SW480 (cell line): ENCODE results near the gene DNAH6.

Experiments used
- DNase-seq: peaks from one replicate; pipeline ENCODE4 v3.0.0-alpha.2; 2016; ENCODE audit warnings: low spot score

The DNAH6 gene

DNA sequence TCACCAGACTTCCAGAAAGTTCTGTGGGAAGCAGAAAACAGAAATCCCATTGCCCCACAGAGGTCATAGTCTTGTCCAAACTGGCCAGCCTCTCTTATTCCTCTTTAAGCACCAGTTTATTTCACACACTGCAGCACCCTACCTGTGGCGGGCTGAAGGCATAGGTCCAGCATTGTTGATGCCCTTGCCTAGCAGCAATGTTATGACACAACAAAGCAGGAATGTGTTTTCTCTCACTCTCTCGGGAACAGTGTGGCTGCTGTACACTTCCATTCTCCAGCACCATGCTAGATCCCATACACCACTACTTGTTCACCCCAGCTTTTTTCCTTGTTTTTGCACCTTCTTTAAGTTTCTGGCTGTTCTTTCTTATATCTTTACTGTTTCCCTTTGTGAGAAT is 181.6 kb downstream of the DNAH6 start:
- peak; percentile 18 for DNase-seq

DNA sequence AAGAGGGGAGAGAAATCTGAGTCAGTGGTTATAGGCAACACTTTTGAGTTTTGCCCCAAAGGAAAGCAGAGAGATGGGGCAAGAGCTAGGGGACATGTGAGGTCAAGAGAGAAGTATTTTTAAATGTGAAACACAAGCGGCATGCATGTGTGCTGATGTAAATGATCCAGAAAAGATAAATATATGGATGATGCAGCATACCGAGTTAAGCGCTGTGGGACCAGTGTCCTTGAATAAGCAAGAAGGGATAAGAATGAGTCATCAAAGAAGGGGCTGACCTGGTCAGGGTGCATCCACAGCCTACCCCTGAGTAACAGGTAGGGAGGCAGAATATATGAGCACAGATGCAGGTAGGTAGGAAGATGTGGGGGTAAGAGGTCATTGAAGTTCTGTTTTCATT is 183.7 kb downstream of the DNAH6 start:
- DNase-seq, result no peak

DNA sequence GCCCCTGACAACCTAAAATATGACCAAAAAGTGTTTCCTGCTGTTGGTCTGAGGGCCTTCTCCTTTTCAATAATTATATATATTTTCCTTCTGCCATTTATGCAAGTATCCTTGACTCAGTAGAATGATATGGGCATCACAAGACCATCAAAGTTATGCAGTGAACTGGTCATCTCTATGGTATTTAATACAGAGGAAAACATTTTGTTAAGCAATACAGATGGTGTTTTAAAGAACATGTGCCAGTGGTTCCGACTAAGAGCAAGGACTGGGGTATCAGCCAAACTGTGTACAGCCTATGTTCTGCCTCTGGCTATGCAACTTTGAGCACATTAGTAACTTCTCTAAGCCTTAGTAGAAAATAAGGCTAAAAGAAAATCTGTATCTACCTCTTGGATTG is 185.6 kb downstream of the DNAH6 start:
- DNase-seq, result no peak

GRCh38 chr2:84702941-84703340 is 186.6 kb downstream of the DNAH6 start:
- no peak for DNase-seq

DNA sequence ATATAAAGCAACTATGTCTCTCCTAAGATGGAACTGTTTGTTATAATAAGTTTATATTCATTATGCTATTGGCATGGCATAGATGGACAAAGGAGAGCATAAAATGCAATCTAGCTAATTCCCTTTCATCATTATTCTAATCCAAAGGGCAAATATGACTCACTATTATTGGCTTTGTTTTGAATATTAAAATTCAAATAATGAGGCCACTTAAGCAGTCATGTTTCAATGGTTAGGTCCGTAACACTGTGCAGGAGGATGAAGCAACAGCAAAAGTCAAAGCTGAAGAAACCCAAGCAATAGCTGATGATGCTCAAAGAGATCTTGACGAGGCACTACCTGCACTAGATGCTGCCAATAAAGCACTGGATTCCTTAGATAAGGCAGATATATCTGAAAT is 187.5 kb downstream of the DNAH6 start:
- no peak for DNase-seq

GRCh38 chr2:84704505-84705244 is 188.4 kb downstream of the DNAH6 start:
- no peak for DNase-seq

- no peak for DNase-seq
Observed at GRCh38 chr2:84705858-84706257, 189.6 kb downstream of the DNAH6 start.

DNA sequence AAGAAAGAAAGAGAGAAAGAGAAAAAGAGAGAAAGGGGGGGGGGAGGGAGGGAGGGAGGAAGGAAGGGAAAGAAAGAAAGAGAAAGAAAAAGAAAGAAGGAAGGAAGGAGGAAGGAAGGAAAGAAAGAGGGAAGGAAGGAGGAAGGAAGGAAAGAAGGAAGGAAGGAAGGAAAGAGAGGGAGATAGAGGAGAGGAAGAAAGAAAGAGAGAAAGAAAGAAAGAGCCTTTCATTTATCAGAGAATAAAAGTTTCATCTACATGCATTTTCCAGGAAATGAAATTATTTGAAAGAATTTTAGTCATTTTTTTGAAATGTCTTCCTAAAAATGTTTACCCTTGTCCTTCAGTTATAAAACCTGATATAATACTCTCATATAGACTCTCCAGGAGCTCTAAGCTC is 192.1 kb downstream of the DNAH6 start:
- no peak for DNase-seq

GRCh38 chr2:84711651-84712050 is 195.4 kb downstream of the DNAH6 start:
- DNase-seq, result no peak

- DNase-seq, result no peak
Observed at GRCh38 chr2:84713441-84713840, 197.1 kb downstream of the DNAH6 start.

DNA sequence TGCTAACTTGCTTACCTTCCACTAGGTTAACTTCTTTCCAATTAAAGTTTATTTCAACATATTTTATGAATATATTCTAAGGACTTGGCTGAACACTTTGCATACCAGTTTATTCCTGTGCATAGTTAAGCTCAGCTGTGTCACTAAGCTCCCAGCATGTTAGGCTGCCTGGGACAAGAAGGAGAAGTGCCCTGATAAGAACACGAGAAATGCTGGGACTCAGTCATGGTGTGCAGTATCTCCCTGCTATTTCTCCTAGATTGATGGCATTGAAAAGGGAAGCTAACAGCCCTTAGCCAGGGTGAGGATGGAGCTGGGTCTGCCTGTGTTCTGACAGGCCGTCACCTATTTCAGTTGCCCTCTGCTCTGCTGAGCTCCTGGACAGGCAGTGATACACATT is 200.3 kb downstream of the DNAH6 start:
- DNase-seq, result no peak

DNA sequence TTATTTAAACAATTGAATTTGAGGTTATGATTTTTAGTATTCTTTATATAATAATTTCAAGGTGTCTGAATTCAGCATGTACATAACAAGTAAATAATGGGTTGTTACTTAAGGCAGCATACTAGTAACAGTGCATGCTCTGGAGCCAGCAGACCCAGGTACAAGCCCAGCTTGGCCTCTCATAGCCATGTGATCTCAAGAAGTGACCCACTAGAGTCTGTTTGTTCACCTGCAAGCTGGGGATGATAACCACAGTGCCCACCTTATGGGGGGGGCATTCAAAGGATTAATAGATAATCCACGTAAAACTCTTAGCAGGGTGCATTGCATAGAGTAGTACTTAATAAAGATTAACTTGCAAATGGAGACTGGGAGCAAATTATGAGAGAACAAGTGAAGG is 201.0 kb downstream of the DNAH6 start:
- DNase-seq, result no peak

DNA sequence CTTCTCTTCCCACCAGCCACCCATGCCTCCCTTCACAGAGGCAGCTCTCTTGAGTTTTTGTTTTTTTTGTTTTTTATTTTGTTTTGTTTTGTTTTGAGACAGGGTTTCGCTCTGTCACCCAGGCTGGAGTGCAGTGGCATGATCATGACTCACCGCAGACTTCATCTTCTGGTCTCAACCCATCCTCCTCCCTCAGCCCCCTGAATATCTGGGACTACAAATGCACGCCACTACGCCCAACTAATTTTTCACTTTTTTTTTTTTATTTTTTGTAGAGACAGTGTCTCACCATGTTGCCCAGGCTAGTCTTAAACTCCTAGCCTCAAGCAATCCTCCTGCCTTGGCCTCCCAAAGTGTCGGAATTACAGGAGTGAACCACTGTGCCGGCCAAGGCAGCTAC is 203.1 kb downstream of the DNAH6 start:
- no peak for DNase-seq

DNA sequence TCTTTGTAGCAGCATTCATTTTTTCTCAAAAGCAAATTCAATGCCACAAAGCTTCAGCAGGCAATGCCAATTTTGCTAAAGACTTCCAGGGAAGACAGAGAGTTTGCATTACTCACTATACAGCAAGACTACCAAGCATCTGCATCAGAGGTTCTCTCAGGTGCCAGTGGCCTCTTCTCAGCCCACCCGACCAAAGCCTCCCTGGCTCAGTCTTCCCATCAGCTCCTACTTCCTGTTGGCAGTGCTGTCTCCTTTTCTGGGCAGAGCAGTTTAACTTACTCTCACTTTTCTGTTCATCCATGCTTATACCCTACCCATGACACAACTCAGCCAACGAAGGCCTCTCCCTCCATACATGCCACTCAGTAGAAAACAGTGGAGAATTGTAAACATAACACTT is 207.5 kb downstream of the DNAH6 start:
- DNase-seq, result no peak

- no peak for DNase-seq
Observed at GRCh38 chr2:84725717-84726116, 209.4 kb downstream of the DNAH6 start.

- no peak for DNase-seq
Observed at GRCh38 chr2:84727315-84727714, 211.0 kb downstream of the DNAH6 start.

DNA sequence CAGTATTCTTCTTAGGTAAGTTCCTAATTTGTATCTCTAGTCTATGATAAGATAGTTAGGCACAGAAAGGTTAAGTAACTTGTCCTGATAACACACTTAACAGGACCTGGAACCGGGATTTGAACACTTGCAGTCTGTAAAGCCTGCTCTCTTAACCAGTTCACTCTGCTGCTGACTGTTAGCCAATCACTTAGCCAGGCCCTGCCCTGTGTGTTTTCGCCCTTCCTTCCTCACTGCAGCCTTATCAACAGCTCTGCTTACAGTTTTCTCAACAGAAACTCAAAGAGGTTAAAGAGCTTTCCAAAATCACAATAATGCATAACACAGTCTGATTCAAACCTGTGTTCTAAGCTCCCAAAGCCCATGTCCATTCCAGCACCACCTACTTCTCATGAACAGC is 212.9 kb downstream of the DNAH6 start:
- DNase-seq, result no peak

DNA sequence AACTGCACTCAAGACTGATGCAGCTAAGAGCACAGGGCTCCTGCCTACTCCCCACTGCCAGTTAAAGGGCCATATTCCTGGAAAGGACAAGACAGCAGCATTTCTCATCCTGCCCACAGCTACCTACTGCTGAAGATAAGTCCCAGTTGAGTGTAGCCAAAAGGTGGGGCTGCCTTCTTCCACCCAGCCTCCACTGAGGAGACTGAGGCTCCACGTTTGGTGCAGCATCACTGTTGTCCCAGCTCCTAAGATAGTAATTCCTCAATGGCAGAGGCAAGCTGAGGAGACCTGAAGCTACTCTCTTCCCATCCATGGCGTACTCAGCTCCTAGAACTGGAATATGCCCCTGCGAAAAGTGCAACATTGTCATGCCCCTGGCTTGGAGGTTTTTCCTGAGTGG is 214.9 kb downstream of the DNAH6 start:
- no peak for DNase-seq

GRCh38 chr2:84732897-84733778 is 216.8 kb downstream of the DNAH6 start:
- DNase-seq, result no peak

DNA sequence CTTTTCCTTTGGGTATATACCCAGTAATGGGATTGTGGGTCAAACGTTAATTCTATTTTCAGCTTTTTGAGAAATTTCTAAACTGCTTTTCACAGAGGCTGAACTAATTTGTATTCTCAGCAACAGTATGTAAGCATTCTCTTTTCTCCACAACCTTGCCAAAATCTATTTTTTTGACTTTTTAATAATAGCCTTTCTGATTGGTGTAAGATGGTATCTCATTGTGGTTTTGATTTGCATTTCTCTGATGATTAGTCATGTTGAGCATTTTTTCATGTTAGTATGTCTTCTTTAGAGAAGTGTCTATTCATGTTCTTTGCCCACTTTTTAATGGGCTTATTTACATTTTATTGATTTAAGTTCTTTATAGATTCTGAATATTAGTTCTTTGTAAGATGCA is 219.1 kb downstream of the DNAH6 start:
- no peak for DNase-seq

- DNase-seq, result peak; percentile 56
Observed at GRCh38 chr2:84741182-84741822, 225.0 kb downstream of the DNAH6 start.

- no peak for DNase-seq
Observed at GRCh38 chr2:84748341-84748740, 232.0 kb downstream of the DNAH6 start.

GRCh38 chr2:84749442-84749841 is 233.1 kb downstream of the DNAH6 start:
- DNase-seq, result no peak
